ENCODE results near the gene PYGB. TPM values are rescaled to one million over a fixed set of nuclear protein-coding genes. Genes with fewer than 3 reads are reported as not detected.

Gene PYGB
- 325 to 443 TPM (median 423 TPM) in 5 replicates for total RNA-seq (2022; extraction: Qiagen RNA extraction)

GRCh38 chr20:25247956-25248785 is at the start of gene PYGB:
PYGB (plus strand) TSS chr20:25248085; CDS start chr20:25248179, 94 bp downstream.

Other genes starting within 250 kb of the PYGB start
- 12.9 to 19.4 TPM (median 18.5 TPM) in 5 replicates for gene ACSS1, start 189.9 kb upstream of the PYGB start, total RNA-seq (2022; extraction: Qiagen RNA extraction)
- gene VSX1, start 165.9 kb upstream of the PYGB start, total RNA-seq (2022; extraction: Qiagen RNA extraction), result 0.69 to 1.3 TPM (median 0.88 TPM) in 5 replicates
- 156 to 197 TPM (median 186 TPM) in 5 replicates for gene ENTPD6, start 52.4 kb upstream of the PYGB start, total RNA-seq (2022; extraction: Qiagen RNA extraction)
- 114 to 156 TPM (median 142 TPM) in 5 replicates for gene ABHD12, start 142.8 kb downstream of the PYGB start, total RNA-seq (2022; extraction: Qiagen RNA extraction)
- 32.1 to 43.3 TPM (median 38.1 TPM) in 5 replicates for gene GINS1, start 159.6 kb downstream of the PYGB start, total RNA-seq (2022; extraction: Qiagen RNA extraction)

All from A549 treated with dexamethasone at 1 μM for 4 hours (cell line).